Measurements from ENCODE around the gene SRP54. TPM values are rescaled to one million over a fixed set of nuclear protein-coding genes. Genes with fewer than 3 reads are reported as not detected.
A peak's percentile ranks its signal among the peaks of the same experiment; 100 is the strongest.

Gene SRP54
- total and polyA plus RNA-seq, 2 of the 13 experiments (the other 11 are each of a cell fraction or from before 2014, with no cell fraction given), result 42.2 to 207 TPM

GRCh38 chr14:34981743-34982420 is 910 bp upstream of the SRP54 start (continued):
- TF ChIP-seq CEBPZ (IDR thresholded peaks at IDR 0.05; ENCODE audit: low read length) (no peak), MEIS2 (CRISPR knock-in tag; IDR thresholded peaks at IDR 0.05) (no peak), PCBP1 (IDR thresholded peaks at IDR 0.05; ENCODE audit: borderline replicate concordance, low read depth, low read length) (no peak), ZNF256 (CRISPR knock-in tag; conservative IDR thresholded peaks at IDR 0.05) (no peak), PTBP1 (IDR thresholded peaks at IDR 0.05; ENCODE audit: low read depth, low read length, poor library complexity, severe bottlenecking) (no peak), ZNF776 (CRISPR knock-in tag; IDR thresholded peaks at IDR 0.05) (peak; percentile 44; the same call in 1 of the 2 replicates), ZMYM2 (CRISPR knock-in tag; IDR thresholded peaks at IDR 0.05) (no peak), PRMT3 (CRISPR knock-in tag; IDR thresholded peaks at IDR 0.05; ENCODE audit: borderline replicate concordance, low read depth) (no peak), XRCC5 (optimal IDR thresholded peaks at IDR 0.05; ENCODE audit: low read length) (no peak), NFRKB (IDR thresholded peaks at IDR 0.05) (no peak), ZNF713 (CRISPR knock-in tag; IDR thresholded peaks at IDR 0.05) (0 out of 2 replicates have a peak, but pooled peaks have one; percentile 83), ZFP41 (CRISPR knock-in tag; IDR thresholded peaks at IDR 0.05; ENCODE audit: borderline replicate concordance) (peak; percentile 7; the same call in 1 of the 2 replicates), PHF20 (CRISPR knock-in tag; IDR thresholded peaks at IDR 0.05) (no peak), BHLHE40 (IDR thresholded peaks at IDR 0.05; ENCODE audit: low read length) (no peak), HOXA7 (CRISPR knock-in tag; IDR thresholded peaks at IDR 0.05) (no peak), PAWR (CRISPR knock-in tag; IDR thresholded peaks at IDR 0.05; ENCODE audit: borderline replicate concordance) (0 out of 2 replicates have a peak, but pooled peaks have one; percentile 97), NFE2L1 (CRISPR knock-in tag; IDR thresholded peaks at IDR 0.05; ENCODE audit: borderline replicate concordance) (no peak), NFYC (CRISPR knock-in tag; IDR thresholded peaks at IDR 0.05) (no peak)
- TF ChIP-seq, protein P1, sequence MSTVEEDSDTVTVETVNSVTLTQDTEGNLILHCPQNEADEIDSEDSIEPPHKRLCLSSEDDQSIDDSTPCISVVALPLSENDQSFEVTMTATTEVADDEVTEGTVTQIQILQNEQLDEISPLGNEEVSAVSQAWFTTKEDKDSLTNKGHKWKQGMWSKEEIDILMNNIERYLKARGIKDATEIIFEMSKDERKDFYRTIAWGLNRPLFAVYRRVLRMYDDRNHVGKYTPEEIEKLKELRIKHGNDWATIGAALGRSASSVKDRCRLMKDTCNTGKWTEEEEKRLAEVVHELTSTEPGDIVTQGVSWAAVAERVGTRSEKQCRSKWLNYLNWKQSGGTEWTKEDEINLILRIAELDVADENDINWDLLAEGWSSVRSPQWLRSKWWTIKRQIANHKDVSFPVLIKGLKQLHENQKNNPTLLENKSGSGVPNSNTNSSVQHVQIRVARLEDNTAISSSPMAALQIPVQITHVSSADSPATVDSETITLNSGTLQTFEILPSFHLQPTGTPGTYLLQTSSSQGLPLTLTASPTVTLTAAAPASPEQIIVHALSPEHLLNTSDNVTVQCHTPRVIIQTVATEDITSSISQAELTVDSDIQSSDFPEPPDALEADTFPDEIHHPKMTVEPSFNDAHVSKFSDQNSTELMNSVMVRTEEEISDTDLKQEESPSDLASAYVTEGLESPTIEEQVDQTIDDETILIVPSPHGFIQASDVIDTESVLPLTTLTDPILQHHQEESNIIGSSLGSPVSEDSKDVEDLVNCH (CRISPR knock-in tag; IDR thresholded peaks at IDR 0.05), result peak; percentile 67; the same call in 1 of the 2 replicates
- TF ChIP-seq, protein P2, sequence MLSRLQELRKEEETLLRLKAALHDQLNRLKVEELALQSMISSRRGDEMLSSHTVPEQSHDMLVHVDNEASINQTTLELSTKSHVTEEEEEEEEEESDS (CRISPR knock-in tag; IDR thresholded peaks at IDR 0.05; ENCODE audit: borderline replicate concordance), result 0 out of 2 replicates have a peak, but pooled peaks have one; percentile 95
- TF ChIP-seq, protein P3, sequence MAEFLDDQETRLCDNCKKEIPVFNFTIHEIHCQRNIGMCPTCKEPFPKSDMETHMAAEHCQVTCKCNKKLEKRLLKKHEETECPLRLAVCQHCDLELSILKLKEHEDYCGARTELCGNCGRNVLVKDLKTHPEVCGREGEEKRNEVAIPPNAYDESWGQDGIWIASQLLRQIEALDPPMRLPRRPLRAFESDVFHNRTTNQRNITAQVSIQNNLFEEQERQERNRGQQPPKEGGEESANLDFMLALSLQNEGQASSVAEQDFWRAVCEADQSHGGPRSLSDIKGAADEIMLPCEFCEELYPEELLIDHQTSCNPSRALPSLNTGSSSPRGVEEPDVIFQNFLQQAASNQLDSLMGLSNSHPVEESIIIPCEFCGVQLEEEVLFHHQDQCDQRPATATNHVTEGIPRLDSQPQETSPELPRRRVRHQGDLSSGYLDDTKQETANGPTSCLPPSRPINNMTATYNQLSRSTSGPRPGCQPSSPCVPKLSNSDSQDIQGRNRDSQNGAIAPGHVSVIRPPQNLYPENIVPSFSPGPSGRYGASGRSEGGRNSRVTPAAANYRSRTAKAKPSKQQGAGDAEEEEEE (CRISPR knock-in tag; IDR thresholded peaks at IDR 0.05; ENCODE audit: borderline replicate concordance), result peak; percentile 97; the same call in 1 of the 2 replicates
- TF ChIP-seq, protein P4, sequence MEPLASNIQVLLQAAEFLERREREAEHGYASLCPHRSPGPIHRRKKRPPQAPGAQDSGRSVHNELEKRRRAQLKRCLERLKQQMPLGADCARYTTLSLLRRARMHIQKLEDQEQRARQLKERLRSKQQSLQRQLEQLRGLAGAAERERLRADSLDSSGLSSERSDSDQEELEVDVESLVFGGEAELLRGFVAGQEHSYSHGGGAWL (CRISPR knock-in tag; IDR thresholded peaks at IDR 0.05), result no peak
